AG10803 (cell line): ENCODE measurements around the gene CPSF3.

Experiments
- DNase-seq: peaks from one replicate; pipeline ENCODE4 v3.0.0; 2010; ENCODE audit warnings: low read depth
- H3K4me3 ChIP-seq: 2 replicates; pipeline ENCODE4 v1.5.1; 2011; ENCODE audit warnings: mild to moderate bottlenecking, low read length, control low read depth
- TF ChIP-seq, protein P1 (sequence below): conservative IDR thresholded peaks from 2 replicates; pipeline ENCODE4 v1.5.1; 2011; ENCODE audit warnings: mild to moderate bottlenecking, low read length, control low read depth, inconsistent platforms

The CPSF3 gene

GRCh38 chr2:9415516-9416169, 7.8 kb upstream of the CPSF3 start:
- TF ChIP-seq, protein P1, sequence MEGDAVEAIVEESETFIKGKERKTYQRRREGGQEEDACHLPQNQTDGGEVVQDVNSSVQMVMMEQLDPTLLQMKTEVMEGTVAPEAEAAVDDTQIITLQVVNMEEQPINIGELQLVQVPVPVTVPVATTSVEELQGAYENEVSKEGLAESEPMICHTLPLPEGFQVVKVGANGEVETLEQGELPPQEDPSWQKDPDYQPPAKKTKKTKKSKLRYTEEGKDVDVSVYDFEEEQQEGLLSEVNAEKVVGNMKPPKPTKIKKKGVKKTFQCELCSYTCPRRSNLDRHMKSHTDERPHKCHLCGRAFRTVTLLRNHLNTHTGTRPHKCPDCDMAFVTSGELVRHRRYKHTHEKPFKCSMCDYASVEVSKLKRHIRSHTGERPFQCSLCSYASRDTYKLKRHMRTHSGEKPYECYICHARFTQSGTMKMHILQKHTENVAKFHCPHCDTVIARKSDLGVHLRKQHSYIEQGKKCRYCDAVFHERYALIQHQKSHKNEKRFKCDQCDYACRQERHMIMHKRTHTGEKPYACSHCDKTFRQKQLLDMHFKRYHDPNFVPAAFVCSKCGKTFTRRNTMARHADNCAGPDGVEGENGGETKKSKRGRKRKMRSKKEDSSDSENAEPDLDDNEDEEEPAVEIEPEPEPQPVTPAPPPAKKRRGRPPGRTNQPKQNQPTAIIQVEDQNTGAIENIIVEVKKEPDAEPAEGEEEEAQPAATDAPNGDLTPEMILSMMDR = no peak
- no peak for DNase-seq
- H3K4me3 ChIP-seq = no peak overlapping the region

- TF ChIP-seq, protein P1 = no peak
- no peak overlapping the region for H3K4me3 ChIP-seq
- no peak for DNase-seq
Observed at GRCh38 chr2:9416267-9416961, 7.0 kb upstream of the CPSF3 start.

- TF ChIP-seq, protein P1 = no peak
- no peak for DNase-seq
- no peak overlapping the region for H3K4me3 ChIP-seq
Observed at GRCh38 chr2:9416962-9417316, 6.5 kb upstream of the CPSF3 start.

DNA sequence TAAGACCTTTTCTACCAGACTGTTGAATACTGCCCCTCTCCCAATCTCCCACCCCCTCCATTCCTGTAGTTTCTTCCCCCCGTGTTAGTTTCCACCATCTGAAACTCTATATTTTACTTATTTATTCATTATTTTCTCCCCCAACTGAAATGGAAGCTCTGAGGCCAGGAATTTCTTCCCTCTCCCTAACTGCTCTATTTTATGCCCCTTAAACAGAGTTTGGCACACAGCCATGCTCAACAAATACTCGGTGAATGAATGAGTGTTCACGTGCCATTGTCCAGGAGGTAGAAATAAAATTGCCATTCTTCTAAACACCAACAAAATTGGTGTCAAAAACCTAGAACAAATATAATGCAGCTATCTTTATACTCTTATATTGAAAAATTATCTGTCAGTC, 5.7 kb upstream of the CPSF3 start:
- TF ChIP-seq, protein P1 = no peak
- no peak overlapping the region for H3K4me3 ChIP-seq
- no peak for DNase-seq

DNA sequence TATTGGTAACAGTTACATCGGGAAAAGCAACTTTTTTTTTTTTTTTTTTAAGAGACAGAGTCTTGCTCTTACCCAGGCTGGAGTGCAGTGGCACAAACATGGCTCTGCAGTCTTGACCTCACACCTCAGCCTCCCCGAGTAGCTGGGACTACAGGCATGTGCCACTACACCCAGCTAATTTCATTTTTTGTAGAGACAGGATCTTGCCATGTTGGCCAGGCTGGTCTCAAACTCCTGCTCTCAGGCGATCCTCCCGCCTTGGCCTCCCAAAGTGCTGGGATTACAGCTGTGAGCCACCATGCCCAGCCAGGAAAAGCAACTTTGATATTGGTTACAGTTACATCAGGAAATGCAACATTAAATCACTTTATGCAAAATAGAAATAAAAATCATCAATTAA, 4.7 kb upstream of the CPSF3 start:
- no peak overlapping the region for H3K4me3 ChIP-seq
- TF ChIP-seq, protein P1 = no peak
- no peak for DNase-seq

DNA sequence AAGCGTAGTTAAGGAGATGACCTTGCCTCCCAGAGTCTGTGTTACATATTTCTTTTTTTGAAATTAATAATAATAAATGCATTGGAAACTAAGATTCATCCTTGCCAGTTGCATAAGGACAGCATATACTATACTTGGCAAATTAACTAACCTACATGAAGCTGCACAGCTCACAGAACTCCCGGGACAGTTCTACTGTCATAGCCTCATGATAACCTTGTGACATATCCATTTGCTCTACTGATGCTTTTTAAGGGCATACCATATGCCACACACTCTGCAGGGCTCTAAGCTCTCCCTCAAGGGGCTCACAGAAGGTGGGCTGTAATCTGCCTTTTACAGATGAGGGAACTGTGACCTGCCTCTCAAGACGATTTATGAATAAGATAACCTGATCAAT, 3.9 kb upstream of the CPSF3 start:
- H3K4me3 ChIP-seq = no peak overlapping the region
- TF ChIP-seq, protein P1 = no peak
- DNase-seq = no peak

DNA sequence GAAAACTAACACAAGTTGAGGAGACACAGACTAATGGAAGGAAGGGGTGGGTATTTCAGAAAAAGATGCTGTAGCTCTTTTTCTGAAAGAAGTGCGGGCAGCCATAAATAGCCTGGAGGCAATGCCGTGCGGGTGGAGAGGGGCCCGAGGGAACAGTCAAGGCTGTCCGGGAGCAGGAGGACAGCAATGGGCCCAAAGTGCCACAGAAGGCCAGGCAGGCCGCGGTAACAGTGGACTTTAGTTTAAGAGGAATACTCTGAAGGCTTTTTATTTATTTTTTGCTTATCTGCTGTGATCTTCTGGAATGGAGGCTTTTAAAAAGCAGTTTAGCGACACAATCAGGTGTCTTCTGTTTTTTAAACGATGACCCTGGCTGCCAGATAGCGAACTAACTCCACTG, 3.0 kb upstream of the CPSF3 start:
- no peak for DNase-seq
- TF ChIP-seq, protein P1 = no peak
- no peak overlapping the region for H3K4me3 ChIP-seq
